ENCODE measurements around the gene ULK1. TPM values are rescaled to one million over a fixed set of nuclear protein-coding genes. Genes with fewer than 3 reads are reported as not detected.

The ULK1 gene
- total and polyA plus RNA-seq, 2 of the 13 experiments (the other 11 are each of a cell fraction or from before 2014, with no cell fraction given) = 2.8 to 10.1 TPM

DNA sequence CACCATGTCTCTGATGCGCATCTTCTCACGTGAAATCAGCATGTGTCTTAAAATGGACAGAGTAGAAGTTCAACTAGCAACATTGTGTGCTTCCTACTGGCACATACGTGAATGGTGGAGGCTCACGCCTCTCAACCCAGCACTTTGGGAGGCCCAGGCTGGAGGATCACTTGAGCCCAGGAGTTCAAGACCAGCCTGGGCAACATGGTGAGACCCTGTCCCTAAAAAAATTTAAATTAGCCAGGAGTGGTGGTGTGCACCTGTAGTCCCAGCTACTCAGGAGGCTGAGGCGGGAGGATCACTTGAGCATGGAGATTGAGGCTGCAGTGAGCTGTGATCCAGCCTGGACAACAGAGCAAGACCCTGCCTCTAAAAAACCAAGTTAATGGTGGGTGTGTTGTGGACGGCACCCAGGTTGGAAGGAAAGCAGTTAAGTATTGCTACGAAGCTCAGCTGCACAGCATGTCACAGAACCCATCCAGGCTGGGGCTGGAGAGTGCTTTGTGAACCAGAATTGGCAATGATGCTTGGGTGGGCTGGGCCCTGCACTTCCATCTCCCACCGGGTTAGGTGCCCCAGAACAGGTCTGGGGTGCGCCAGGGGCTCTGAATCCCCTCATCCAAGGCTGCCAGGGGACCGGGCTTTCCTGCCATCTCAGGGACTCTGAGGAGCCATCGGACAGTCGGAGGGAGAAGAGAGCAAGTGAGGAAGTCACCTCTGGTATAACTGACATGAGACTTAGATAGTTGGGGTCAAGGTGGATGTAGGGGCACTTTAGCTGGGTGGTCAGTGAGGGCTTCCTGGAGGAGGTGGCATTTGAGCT, 33.0 kb upstream of the ULK1 start (continued):
- TF ChIP-seq, protein P1, sequence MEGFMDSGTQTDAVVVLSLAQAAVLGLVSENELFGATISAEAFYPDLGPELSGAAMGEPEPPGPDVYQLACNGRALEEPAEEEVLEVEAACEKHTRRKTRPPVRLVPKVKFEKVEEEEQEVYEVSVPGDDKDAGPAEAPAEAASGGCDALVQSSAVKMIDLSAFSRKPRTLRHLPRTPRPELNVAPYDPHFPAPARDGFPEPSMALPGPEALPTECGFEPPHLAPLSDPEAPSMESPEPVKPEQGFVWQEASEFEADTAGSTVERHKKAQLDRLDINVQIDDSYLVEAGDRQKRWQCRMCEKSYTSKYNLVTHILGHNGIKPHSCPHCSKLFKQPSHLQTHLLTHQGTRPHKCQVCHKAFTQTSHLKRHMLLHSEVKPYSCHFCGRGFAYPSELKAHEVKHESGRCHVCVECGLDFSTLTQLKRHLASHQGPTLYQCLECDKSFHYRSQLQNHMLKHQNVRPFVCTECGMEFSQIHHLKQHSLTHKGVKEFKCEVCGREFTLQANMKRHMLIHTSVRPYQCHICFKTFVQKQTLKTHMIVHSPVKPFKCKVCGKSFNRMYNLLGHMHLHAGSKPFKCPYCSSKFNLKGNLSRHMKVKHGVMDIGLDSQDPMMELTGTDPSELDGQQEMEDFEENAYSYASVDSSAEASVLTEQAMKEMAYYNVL (CRISPR knock-in tag; IDR thresholded peaks at IDR 0.05; ENCODE audit: borderline replicate concordance) = no peak
- TF ChIP-seq WIZ (CRISPR knock-in tag; IDR thresholded peaks at IDR 0.05) (0 out of 2 replicates have a peak, but pooled peaks have one; percentile 25), MEF2D (CRISPR knock-in tag; IDR thresholded peaks at IDR 0.05) (no peak), ONECUT2 (CRISPR knock-in tag; IDR thresholded peaks at IDR 0.05) (no peak), ZNF772 (CRISPR knock-in tag; IDR thresholded peaks at IDR 0.05) (0 out of 2 replicates have a peak, but pooled peaks have one; percentile 5), ZBTB8A (CRISPR knock-in tag; IDR thresholded peaks at IDR 0.05; ENCODE audit: borderline replicate concordance, low read depth) (peak; percentile 11; the same call in 1 of the 2 replicates), ZNF816 (CRISPR knock-in tag; IDR thresholded peaks at IDR 0.05; ENCODE audit: borderline replicate concordance) (no peak), TEAD2 (CRISPR knock-in tag; IDR thresholded peaks at IDR 0.05) (no peak), ZNF121 (CRISPR knock-in tag; IDR thresholded peaks at IDR 0.05) (peak; percentile 91), PHF5A (CRISPR knock-in tag; IDR thresholded peaks at IDR 0.05; ENCODE audit: low read depth, unreplicated experiment) (no peak), GTF3A (CRISPR knock-in tag; conservative IDR thresholded peaks at IDR 0.05) (no peak), ZNF274 (CRISPR knock-in tag; IDR thresholded peaks at IDR 0.05) (no peak), JUN (CRISPR knock-in tag; IDR thresholded peaks at IDR 0.05) (no peak), JUND (CRISPR knock-in tag; IDR thresholded peaks at IDR 0.05) (no peak), ZC3H4 (CRISPR knock-in tag; IDR thresholded peaks at IDR 0.05; ENCODE audit: borderline replicate concordance) (no peak), ZNF563 (CRISPR knock-in tag; IDR thresholded peaks at IDR 0.05) (no peak), CBX2 (IDR thresholded peaks at IDR 0.05; ENCODE audit: low read depth, low read length) (no peak), CBX2 (CRISPR knock-in tag; IDR thresholded peaks at IDR 0.05; ENCODE audit: low read depth) (no peak), NFIB (CRISPR knock-in tag; IDR thresholded peaks at IDR 0.05; ENCODE audit: borderline replicate concordance) (no peak), ZNF460 (CRISPR knock-in tag; IDR thresholded peaks at IDR 0.05; ENCODE audit: borderline replicate concordance) (0 out of 2 replicates have a peak, but pooled peaks have one; percentile 34), ZMAT3 (CRISPR knock-in tag; conservative IDR thresholded peaks at IDR 0.05) (0 out of 2 replicates have a peak, but pooled peaks have one; percentile 56), RBAK (CRISPR knock-in tag; IDR thresholded peaks at IDR 0.05) (0 out of 2 replicates have a peak, but pooled peaks have one; percentile 27)
- TF ChIP-seq, protein P2, sequence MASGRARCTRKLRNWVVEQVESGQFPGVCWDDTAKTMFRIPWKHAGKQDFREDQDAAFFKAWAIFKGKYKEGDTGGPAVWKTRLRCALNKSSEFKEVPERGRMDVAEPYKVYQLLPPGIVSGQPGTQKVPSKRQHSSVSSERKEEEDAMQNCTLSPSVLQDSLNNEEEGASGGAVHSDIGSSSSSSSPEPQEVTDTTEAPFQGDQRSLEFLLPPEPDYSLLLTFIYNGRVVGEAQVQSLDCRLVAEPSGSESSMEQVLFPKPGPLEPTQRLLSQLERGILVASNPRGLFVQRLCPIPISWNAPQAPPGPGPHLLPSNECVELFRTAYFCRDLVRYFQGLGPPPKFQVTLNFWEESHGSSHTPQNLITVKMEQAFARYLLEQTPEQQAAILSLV (CRISPR knock-in tag; IDR thresholded peaks at IDR 0.05; ENCODE audit: borderline replicate concordance) = 0 out of 2 replicates have a peak, but pooled peaks have one; percentile 8
- TF ChIP-seq, protein P3, sequence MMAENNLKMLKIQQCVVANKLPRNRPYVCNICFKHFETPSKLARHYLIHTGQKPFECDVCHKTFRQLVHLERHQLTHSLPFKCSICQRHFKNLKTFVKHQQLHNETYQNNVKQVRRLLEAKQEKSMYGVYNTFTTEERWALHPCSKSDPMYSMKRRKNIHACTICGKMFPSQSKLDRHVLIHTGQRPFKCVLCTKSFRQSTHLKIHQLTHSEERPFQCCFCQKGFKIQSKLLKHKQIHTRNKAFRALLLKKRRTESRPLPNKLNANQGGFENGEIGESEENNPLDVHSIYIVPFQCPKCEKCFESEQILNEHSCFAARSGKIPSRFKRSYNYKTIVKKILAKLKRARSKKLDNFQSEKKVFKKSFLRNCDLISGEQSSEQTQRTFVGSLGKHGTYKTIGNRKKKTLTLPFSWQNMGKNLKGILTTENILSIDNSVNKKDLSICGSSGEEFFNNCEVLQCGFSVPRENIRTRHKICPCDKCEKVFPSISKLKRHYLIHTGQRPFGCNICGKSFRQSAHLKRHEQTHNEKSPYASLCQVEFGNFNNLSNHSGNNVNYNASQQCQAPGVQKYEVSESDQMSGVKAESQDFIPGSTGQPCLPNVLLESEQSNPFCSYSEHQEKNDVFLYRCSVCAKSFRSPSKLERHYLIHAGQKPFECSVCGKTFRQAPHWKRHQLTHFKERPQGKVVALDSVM (CRISPR knock-in tag; IDR thresholded peaks at IDR 0.05) = peak; percentile 94
- TF ChIP-seq, protein P4, sequence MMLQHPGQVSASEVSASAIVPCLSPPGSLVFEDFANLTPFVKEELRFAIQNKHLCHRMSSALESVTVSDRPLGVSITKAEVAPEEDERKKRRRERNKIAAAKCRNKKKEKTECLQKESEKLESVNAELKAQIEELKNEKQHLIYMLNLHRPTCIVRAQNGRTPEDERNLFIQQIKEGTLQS (CRISPR knock-in tag; IDR thresholded peaks at IDR 0.05) = no peak

All from HepG2 (cell line).